ENCODE data around the gene TMPRSS4. TPM values are rescaled to one million over a fixed set of nuclear protein-coding genes. Genes with fewer than 3 reads are reported as not detected.

TMPRSS4 gene
- total and polyA plus RNA-seq, 4 donors, result 4.8 to 10.1 (median 8.7) TPM

DNA sequence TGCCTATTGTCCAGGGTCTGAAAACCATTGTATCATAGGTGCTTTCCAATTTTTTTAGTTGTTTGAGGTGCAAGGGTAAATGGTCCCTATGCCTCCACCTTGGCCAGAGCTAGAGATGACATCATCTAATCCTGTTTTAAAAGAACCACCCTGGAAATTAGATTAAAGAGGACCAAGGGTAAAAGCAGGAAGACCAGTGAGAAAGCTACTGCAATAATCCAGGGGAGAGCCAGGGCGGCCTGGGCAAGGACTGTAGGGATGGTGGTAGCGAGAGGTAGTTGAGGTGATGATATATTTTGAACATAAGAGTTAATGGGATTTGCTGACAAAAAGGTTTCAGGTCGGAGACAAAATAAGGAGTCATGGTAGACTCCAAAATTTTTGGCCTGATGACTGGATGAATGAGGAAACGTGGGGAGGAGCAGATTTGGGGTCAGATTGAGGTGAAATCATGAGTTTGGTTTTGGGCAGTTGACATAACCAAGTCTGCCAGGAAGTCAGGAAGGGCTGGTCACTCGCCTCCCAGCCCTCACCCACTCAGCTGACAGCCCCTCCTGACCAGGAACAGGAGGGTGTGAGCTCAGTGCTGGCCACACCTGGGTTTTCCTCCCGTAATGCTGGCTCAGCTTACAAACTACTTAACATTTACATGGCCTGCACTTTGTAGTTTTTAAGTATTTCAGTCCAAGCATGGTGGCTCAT is 52.7 kb downstream of the TMPRSS4 start:
- Histone ChIP-seq H3K36me3 (ENCODE audit: control insufficient read depth in 4 of 4, insufficient read depth in 4 of 4, low read length in 4 of 4) (no peaks in the 10 kb centered on the region), H3K9ac (ENCODE audit: insufficient read depth in 1 of 2, low read length in 2 of 2) (no peak overlapping the region), H3K9me3 (ENCODE audit: control insufficient read depth in 4 of 4, insufficient read depth in 3 of 4, low read length in 3 of 4) (peaks cover 0 to 2% (median 0%) of the 10 kb centered on the region in 4 donors), H3K4me3 (no peak overlapping the region), H3K27ac (ENCODE audit: low read depth in 1 of 2, low read length in 1 of 2) (no peak overlapping the region), H3K27me3 (ENCODE audit: control insufficient read depth in 3 of 3, insufficient read depth in 3 of 3, low read length in 2 of 3) (no peaks in the 10 kb centered on the region), H3K4me1 (ENCODE audit: control insufficient read depth in 5 of 5, insufficient read depth in 5 of 5, low read length in 5 of 5) (no peaks in the 10 kb centered on the region)
- ATAC-seq (ENCODE audit: insufficient read depth, low FRiP score), result no peak
- WGBS, 2 donors, result 55 to 75% methylated on average over 6 of the region's 6 CpGs
- DNase-seq, result no peak
- TF ChIP-seq, protein P1, sequence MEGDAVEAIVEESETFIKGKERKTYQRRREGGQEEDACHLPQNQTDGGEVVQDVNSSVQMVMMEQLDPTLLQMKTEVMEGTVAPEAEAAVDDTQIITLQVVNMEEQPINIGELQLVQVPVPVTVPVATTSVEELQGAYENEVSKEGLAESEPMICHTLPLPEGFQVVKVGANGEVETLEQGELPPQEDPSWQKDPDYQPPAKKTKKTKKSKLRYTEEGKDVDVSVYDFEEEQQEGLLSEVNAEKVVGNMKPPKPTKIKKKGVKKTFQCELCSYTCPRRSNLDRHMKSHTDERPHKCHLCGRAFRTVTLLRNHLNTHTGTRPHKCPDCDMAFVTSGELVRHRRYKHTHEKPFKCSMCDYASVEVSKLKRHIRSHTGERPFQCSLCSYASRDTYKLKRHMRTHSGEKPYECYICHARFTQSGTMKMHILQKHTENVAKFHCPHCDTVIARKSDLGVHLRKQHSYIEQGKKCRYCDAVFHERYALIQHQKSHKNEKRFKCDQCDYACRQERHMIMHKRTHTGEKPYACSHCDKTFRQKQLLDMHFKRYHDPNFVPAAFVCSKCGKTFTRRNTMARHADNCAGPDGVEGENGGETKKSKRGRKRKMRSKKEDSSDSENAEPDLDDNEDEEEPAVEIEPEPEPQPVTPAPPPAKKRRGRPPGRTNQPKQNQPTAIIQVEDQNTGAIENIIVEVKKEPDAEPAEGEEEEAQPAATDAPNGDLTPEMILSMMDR (IDR thresholded peaks at IDR 0.05; ENCODE audit: control extremely low read depth, extremely low read depth), result no peak

DNA sequence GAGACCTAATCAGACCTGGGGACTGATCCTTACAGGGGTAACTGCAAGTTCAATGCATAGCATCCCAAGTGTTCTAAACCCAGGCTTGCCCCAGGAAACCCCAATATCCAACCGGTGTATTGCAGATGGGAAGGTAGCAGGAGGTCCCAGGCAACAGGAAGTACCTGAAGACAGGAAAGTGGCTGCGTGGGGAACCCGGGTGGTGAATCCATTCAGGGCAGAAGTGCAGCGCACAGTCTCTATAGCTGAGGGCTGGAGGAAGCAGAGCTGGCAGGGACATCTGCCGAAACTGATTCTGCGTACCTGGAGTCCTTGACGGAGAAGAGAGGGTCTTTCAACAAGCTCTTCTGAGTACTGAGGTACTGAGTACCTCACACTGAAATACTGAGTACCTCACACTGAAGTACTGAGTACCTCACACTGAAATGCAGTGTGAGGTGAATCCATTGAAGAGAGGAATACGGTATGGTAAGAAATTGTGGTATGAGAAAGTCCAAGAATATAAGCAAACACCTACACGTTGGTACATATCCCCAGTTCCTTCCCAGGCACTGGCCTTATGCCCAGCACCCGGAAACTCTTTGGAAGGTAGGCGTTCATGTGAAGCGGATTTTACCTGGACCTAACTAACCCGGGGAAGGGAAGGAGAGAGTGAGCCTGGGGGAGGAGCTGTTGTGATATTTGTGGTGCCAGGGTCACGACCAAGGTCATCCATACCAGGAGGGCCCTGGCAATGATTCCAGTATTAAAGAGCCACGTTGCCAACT is 55.7 kb downstream of the TMPRSS4 start:
- H3K9ac ChIP-seq (ENCODE audit: insufficient read depth in 1 of 2, low read length in 2 of 2), result no peak overlapping the region
- H3K4me1 ChIP-seq (ENCODE audit: control insufficient read depth in 5 of 5, insufficient read depth in 5 of 5, low read length in 5 of 5), result no peaks in the 10 kb centered on the region
- H3K27ac ChIP-seq (ENCODE audit: low read depth in 1 of 2, low read length in 1 of 2), result no peak overlapping the region
- DNase-seq, result no peak
- TF ChIP-seq, protein P1 (IDR thresholded peaks at IDR 0.05; ENCODE audit: control extremely low read depth, extremely low read depth), result no peak
- no peak overlapping the region for H3K4me3 ChIP-seq
- WGBS, 2 donors, result 80 to 85% methylated on average over 15 of the region's 15 CpGs
- H3K27me3 ChIP-seq (ENCODE audit: control insufficient read depth in 3 of 3, insufficient read depth in 3 of 3, low read length in 2 of 3), result no peaks in the 10 kb centered on the region
- H3K36me3 ChIP-seq (ENCODE audit: control insufficient read depth in 4 of 4, insufficient read depth in 4 of 4, low read length in 4 of 4), result no peaks in the 10 kb centered on the region
- H3K9me3 ChIP-seq (ENCODE audit: control insufficient read depth in 4 of 4, insufficient read depth in 3 of 4, low read length in 3 of 4), result peaks cover 0 to 2% (median 0%) of the 10 kb centered on the region in 4 donors
- no peak for ATAC-seq (ENCODE audit: insufficient read depth, low FRiP score)

DNA sequence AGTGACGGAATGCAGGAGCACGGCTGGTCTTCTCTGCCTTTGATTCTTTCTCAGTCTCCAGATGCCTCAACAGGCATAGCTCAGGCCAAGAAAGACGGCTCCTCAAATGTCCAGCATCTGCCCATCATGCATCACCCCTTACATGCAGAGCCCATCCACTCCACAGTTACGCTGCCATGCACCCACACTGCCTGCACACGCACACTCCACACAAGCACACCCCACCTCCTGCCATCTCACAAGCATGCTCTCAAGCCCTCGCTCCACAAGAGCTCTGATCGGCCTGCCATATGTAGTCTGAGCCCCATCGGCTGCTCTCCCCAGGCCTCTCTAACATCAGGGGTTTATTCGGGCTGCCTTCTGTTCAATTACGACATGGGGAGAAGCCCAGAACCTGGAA is 56.9 kb downstream of the TMPRSS4 start:
- Histone ChIP-seq H3K9me3 (ENCODE audit: control insufficient read depth in 4 of 4, insufficient read depth in 3 of 4, low read length in 3 of 4) (peaks cover 0 to 2% (median 0%) of the 10 kb centered on the region in 4 donors), H3K4me1 (ENCODE audit: control insufficient read depth in 5 of 5, insufficient read depth in 5 of 5, low read length in 5 of 5) (no peaks in the 10 kb centered on the region), H3K27ac (ENCODE audit: low read depth in 1 of 2, low read length in 1 of 2) (no peak overlapping the region), H3K9ac (ENCODE audit: insufficient read depth in 1 of 2, low read length in 2 of 2) (no peak overlapping the region), H3K36me3 (ENCODE audit: control insufficient read depth in 4 of 4, insufficient read depth in 4 of 4, low read length in 4 of 4) (no peaks in the 10 kb centered on the region), H3K27me3 (ENCODE audit: control insufficient read depth in 3 of 3, insufficient read depth in 3 of 3, low read length in 2 of 3) (no peaks in the 10 kb centered on the region), H3K4me3 (no peak overlapping the region)
- WGBS, 2 donors, result 89 to 96% methylated on average over 10 of the region's 10 CpGs
- ATAC-seq (ENCODE audit: insufficient read depth, low FRiP score) (no peak), DNase-seq (no peak)
- TF ChIP-seq, protein P1 (IDR thresholded peaks at IDR 0.05; ENCODE audit: control extremely low read depth, extremely low read depth), result no peak
